Activated CD4-positive, alpha-beta T cell treated with anti-CD3 and anti-CD28 coated beads, Interleukin-2, amount 10 ng/mL, durations not matched to agents 24 days and 14 days (primary cell): ENCODE data around the gene LZTS2. TPM values are rescaled to one million over a fixed set of nuclear protein-coding genes. Genes with fewer than 3 reads are reported as not detected.

Source experiments
- DNase-seq: peaks from one replicate; pipeline ENCODE4 v3.0.0; 2022
- H3K27ac Mint-ChIP-seq: one replicate; pipeline ENCODE4 v1.8.0; 2022; ENCODE audit warnings: mild to moderate bottlenecking, mixed read lengths
- H3K27me3 Mint-ChIP-seq: one replicate; pipeline ENCODE4 v1.8.0; 2022; ENCODE audit warnings: mixed read lengths
- H3K36me3 Mint-ChIP-seq: one replicate; pipeline ENCODE4 v1.8.0; 2022; ENCODE audit warnings: low read depth, mild to moderate bottlenecking, mixed read lengths
- H3K4me1 Mint-ChIP-seq: one replicate; pipeline ENCODE4 v1.8.0; 2021; ENCODE audit warnings: mixed read lengths
- H3K4me3 Mint-ChIP-seq: one replicate; pipeline ENCODE4 v1.8.0; 2022; ENCODE audit warnings: mild to moderate bottlenecking, moderate library complexity, mixed read lengths
- H3K9me3 Mint-ChIP-seq: one replicate; pipeline ENCODE4 v1.8.0; 2021; ENCODE audit warnings: mixed read lengths
- intact Hi-C: fragments of 100-400 bp; cut with micrococcal nuclease; formaldehyde crosslinking; loops from one replicate; pipeline ENCODE4 v1.15.1; 2023
- total RNA-seq: library from RNA; stranded (reverse); gene quantifications from 2 replicates; pipeline ENCODE4 v1.2.3, GENCODE V29; 2022

LZTS2 gene
- total RNA-seq, 1 donor from 2014 or later: 21.8 TPM

DNA sequence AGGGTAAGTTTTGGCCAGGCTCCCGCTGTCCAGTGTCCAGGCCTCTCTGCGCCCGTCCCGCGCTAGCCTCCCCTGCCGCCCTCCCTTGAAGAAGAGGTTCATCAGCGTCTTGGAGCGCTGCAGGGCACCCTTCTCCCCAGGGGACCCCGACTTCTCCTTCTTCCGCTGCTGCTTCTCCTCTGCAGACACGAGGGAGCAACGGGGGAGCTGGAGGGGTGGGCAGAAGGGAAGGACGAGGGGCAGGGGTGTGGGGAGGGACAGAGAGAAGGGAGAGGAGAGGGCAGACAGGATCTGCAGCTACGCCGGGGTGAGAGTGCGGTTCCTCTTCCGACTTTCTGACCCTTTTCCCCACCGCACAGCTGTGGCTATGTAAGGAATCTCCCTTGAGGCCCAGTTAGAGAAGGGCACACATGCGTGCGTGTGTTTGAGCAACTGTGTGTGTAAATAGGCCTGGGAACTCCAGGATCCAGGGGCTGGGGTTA, 18.6 kb downstream of the LZTS2 start:
- H3K36me3 Mint-ChIP-seq: no peaks in the 10 kb centered on the region
- no peak overlapping the region for H3K27ac Mint-ChIP-seq
- peaks cover 23% of the 10 kb centered on the region for H3K4me1 Mint-ChIP-seq
- H3K27me3 Mint-ChIP-seq: peaks cover 43% of the 10 kb centered on the region
- no peaks in the 10 kb centered on the region for H3K9me3 Mint-ChIP-seq
- DNase-seq: no peak
- H3K4me3 Mint-ChIP-seq: no peak overlapping the region
- intact Hi-C loops: no loop called here

DNA sequence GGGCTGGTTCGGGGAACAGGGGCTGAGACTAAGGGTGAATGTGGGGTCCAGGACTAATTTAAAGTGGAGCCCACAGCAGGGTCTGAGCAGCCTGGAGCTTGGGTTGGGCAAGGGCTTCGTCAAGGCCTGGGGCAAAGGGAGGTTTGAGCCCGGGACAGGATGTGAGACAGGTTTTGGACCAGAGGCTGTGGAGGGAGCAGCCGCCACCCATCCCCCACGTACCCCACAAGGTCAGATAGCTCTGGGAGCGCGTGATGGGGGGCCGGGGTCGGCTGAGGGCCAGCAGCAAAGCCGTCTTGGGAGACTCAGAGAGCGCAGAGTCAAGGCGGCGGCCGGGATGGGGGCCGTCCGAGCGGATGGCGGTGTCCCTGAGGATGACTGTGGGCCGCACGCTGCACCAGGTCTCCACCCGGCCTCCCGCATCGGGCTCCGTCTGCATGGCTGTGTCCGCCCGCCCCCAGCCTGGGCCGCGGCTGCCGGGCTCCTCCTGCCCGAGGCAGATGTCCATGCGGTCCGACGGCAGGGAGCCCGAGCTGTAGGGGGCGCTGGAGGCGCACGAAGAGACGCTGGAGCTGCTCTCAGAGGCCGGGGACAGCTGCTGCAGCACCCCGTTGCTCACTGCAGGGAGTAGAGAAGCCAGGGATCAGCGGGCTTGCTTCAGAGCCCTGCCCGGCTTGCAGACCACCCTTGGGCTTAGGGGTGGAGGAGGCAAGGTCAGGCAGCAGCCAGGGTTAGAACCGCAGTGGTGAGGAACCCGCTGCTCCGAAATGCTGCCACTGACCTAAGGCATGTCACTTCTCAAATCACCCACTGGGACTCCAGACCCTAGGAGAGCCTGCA, 19.2 kb downstream of the LZTS2 start:
- DNase-seq: peak; percentile 94
- intact Hi-C loops: loop anchor here (1.0 kb wide), 1 partner anchor 49 kb away; no protein-coding TSS in a partner anchor
- H3K27ac Mint-ChIP-seq: no peak overlapping the region
- H3K27me3 Mint-ChIP-seq: peaks cover 41% of the 10 kb centered on the region
- H3K4me3 Mint-ChIP-seq: no peak overlapping the region
- H3K9me3 Mint-ChIP-seq: no peaks in the 10 kb centered on the region
- H3K36me3 Mint-ChIP-seq: no peaks in the 10 kb centered on the region
- H3K4me1 Mint-ChIP-seq: peaks cover 21% of the 10 kb centered on the region

DNA sequence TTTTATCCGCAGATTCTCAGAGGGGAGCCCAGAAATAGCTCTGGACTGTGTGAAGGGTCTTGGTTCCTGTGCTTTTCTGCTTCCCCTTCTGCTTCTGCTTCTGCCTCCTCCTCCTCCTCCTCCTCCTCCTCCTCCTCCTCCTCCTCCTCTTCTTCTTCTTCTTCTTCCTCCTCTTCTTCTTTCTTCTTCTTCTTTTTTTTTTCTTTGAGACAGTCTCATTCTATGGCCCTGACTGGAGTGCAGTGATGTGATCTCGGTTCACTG, 19.8 kb downstream of the LZTS2 start:
- H3K9me3 Mint-ChIP-seq: no peaks in the 10 kb centered on the region
- H3K4me1 Mint-ChIP-seq: peaks cover 17% of the 10 kb centered on the region
- peaks cover 38% of the 10 kb centered on the region for H3K27me3 Mint-ChIP-seq
- intact Hi-C loops: loop anchor here (1.0 kb wide), 1 partner anchor 49 kb away; no protein-coding TSS in a partner anchor
- DNase-seq: no peak
- H3K27ac Mint-ChIP-seq: no peak overlapping the region
- H3K36me3 Mint-ChIP-seq: no peaks in the 10 kb centered on the region
- no peak overlapping the region for H3K4me3 Mint-ChIP-seq

DNA sequence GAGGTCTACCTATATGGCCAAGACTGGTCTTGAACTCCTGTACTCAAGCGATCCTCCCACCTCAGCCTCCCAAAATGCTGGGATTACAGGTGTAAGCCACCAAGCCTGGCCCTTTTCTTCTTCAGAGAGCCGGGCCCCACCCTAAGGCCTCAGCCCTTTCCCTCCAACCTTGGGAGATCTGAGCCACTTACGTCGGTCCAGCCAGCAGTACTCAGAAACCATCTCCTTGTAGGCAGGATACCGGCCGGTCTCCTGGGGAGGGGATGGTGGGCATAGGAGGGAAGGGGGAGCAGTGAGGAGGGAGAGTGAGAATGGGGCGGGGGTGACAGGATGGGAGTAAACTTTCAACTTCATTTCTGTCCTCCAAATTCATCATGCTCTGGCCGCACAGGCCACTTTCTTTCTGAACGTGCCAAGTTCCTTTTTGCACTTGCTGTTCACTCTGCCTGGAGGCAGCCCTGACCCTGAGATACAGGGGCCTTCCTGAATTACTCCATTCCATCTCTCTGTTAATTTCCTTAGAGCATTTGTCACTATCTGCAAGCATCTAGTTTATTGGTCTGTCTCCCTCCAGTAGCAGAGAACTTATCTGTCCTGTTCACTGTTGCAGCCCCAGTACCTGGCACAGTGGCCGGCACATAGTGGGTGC, 20.9 kb downstream of the LZTS2 start:
- H3K27ac Mint-ChIP-seq: no peak overlapping the region

DNA sequence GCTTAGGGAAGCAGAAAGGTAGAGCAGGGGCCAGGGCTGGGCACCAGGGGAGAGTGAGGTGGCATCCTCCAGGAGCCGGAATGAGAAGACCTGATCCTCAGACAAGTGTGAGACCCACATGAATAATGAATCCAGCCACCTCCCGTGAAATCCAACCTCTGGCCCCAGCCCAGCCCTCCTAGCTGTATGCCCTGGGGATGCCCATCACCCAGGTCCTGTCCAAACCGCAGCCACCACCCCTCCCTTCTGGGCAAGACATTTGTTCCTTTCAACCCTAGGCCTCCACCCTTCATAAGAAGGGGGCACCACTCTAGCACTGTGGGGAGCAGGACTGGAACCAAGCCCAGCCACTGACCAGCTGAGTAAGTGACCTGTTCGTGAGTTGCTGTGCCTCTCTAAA, 21.6 kb downstream of the LZTS2 start:
- peaks cover 6% of the 10 kb centered on the region for H3K4me1 Mint-ChIP-seq
- H3K27ac Mint-ChIP-seq: no peak overlapping the region
- H3K9me3 Mint-ChIP-seq: no peaks in the 10 kb centered on the region
- intact Hi-C loops: no loop called here
- peaks cover 32% of the 10 kb centered on the region for H3K27me3 Mint-ChIP-seq
- no peaks in the 10 kb centered on the region for H3K36me3 Mint-ChIP-seq
- DNase-seq: no peak
- no peak overlapping the region for H3K4me3 Mint-ChIP-seq

More for the DNA sequence above, 20.9 kb downstream of the LZTS2 start:
- H3K9me3 Mint-ChIP-seq: no peaks in the 10 kb centered on the region
- peaks cover 36% of the 10 kb centered on the region for H3K27me3 Mint-ChIP-seq
- H3K4me1 Mint-ChIP-seq: peaks cover 6% of the 10 kb centered on the region
- no peaks in the 10 kb centered on the region for H3K36me3 Mint-ChIP-seq
- no peak overlapping the region for H3K4me3 Mint-ChIP-seq
- DNase-seq: no peak
- intact Hi-C loops: no loop called here

DNA sequence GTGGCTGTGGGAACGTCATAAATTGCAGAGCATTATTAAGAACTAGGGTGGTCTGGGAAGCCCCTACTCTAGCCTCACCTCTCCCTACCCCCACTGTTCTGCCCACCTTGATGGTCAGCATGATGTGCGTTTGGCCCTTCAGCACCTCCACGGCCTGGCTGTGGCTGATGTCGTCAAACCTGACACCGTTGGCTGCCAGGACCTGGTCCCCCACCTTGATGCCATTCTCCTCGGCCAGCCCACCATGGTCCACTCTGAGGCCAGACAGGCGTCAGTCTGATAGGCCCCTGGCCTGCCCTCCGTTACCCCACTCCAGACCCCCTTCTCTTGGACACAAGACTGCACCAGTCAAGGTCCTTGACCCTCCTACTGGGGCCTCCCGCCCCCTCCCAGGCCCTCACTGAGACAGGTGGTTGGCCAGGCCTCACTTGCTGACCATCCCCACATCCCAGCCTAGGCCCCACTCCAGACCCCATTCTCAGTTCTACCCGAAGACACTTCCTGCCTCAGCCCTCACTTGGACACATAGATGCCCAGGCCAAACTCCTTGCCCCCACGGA, 22.2 kb downstream of the LZTS2 start:
- Mint-ChIP-seq H3K4me3 (no peak overlapping the region), H3K27ac (no peak overlapping the region), H3K27me3 (peaks cover 27% of the 10 kb centered on the region), H3K4me1 (peaks cover 6% of the 10 kb centered on the region), H3K9me3 (no peaks in the 10 kb centered on the region), H3K36me3 (no peaks in the 10 kb centered on the region)
- no peak for DNase-seq
- intact Hi-C loops: no loop called here

DNA sequence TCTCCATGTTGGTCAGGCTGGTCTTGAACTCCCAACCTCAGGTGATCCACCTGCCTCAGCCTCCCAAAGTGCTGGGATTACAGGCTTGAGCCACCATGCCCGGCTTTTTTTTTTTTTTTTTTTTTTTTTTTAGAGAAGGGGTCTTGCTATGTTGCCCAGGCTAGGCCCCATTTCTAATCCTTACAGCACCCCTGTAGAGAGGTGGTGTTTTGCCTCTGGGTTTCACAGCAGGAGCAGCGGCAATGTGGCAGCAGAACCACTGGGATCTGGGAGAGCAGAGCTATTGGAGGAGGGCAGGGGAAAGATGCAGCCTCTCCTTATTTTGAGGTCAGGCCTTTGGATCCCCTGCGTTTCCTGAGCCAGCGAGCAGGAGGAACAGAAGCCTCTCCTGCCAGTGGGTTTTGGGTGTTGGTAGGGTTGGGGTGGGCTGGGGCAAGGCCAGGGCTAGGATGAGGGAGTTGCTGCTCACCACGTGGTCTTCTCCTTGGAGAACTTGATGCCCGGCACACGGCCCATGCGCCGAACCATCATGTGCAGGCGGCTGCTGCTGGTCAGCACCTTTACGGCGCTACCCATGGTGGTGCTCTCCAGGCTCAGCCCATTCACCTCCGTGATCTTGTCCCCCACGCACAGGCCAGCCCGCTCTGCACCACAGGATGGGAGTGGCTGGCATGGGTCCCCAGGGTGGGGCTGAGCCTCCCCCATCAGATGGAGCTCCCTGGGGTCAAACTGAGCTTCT, 23.5 kb downstream of the LZTS2 start:
- H3K4me1 Mint-ChIP-seq: peaks cover 4% of the 10 kb centered on the region
- no peak overlapping the region for H3K27ac Mint-ChIP-seq
- DNase-seq: no peak
- no peak overlapping the region for H3K4me3 Mint-ChIP-seq
- intact Hi-C loops: no loop called here
- no peaks in the 10 kb centered on the region for H3K9me3 Mint-ChIP-seq
- H3K27me3 Mint-ChIP-seq: peaks cover 25% of the 10 kb centered on the region
- H3K36me3 Mint-ChIP-seq: no peaks in the 10 kb centered on the region

DNA sequence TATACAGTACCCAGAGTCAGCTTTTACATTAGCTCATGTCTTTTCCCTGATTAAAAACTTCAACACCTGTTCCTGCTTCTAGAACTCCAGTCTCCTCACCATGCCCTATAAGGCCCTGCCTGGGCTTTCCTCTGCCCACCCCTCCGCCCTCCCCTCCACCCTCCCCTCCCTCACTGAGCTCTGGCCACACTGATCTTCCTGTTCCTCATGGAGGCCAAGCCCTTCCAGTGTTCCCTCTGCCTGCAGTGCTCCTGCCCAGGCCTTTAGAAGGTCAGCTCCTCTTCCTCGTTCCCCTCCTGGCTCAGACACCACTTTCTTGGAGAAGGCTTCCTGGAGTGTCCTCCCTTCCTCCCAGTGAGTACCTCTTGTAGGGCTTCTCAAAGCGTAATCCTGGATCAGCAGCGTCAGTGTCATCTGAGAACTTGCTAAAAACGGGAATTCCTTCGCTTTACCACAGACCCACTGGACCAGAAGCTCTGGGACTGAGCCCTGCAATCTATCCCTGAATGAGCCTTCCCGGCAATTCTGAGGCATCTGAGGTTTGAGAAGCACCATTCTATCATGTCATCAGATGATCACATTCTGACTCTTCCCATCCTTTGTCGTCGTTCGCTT, 27.6 kb downstream of the LZTS2 start:
- peaks cover 8% of the 10 kb centered on the region for H3K4me1 Mint-ChIP-seq
- no peak overlapping the region for H3K27ac Mint-ChIP-seq
- H3K4me3 Mint-ChIP-seq: no peak overlapping the region
- H3K27me3 Mint-ChIP-seq: peaks cover 24% of the 10 kb centered on the region
- intact Hi-C loops: no loop called here
- no peaks in the 10 kb centered on the region for H3K9me3 Mint-ChIP-seq
- no peaks in the 10 kb centered on the region for H3K36me3 Mint-ChIP-seq
- DNase-seq: no peak

DNA sequence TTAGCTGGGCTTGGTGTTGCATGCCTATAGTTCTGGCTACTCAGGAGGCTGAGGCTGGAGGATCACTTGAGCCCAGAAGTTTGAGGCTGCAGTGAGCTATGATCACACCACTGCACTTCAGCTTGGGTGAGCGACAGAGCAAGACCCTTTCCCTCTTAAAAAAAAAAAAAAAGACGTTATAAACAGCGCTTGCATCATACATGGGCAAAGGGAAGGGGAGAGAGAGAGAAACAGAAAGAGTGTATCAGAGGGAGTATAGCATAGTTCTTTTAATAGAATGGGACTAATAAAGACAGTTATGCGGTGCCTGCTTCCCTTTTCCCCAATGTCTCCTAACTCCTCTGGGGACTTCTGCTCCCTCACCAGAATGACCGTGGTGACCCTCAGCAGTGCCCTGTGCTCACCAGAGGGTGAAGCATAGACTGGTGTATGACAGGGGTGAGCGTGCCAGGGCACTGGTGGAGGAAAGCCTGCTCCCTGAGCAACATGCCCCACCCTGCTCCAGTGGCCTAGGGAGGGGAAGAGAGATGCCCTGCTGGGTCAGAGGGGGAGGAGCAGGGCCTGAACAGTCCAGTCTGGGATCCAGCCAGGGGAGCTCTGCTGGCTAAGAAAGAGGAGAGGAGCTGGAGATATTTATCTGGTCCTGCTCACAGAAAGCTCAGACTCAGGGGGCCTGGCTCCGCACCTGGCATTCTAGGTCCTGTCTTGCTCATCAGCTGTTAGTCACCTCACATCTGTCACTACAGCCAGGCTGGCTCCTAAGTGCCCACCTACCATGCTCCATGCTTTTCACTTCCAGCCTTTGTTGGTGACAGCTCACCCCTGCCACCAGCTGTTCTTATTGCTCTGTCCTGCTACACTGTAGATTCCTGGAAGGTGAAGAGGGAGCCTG, 29.1 kb downstream of the LZTS2 start:
- Mint-ChIP-seq H3K27ac (no peak overlapping the region), H3K9me3 (no peaks in the 10 kb centered on the region), H3K4me1 (peaks cover 20% of the 10 kb centered on the region), H3K36me3 (no peaks in the 10 kb centered on the region), H3K4me3 (no peak overlapping the region), H3K27me3 (peaks cover 24% of the 10 kb centered on the region)
- intact Hi-C loops: no loop called here
- no peak for DNase-seq

DNA sequence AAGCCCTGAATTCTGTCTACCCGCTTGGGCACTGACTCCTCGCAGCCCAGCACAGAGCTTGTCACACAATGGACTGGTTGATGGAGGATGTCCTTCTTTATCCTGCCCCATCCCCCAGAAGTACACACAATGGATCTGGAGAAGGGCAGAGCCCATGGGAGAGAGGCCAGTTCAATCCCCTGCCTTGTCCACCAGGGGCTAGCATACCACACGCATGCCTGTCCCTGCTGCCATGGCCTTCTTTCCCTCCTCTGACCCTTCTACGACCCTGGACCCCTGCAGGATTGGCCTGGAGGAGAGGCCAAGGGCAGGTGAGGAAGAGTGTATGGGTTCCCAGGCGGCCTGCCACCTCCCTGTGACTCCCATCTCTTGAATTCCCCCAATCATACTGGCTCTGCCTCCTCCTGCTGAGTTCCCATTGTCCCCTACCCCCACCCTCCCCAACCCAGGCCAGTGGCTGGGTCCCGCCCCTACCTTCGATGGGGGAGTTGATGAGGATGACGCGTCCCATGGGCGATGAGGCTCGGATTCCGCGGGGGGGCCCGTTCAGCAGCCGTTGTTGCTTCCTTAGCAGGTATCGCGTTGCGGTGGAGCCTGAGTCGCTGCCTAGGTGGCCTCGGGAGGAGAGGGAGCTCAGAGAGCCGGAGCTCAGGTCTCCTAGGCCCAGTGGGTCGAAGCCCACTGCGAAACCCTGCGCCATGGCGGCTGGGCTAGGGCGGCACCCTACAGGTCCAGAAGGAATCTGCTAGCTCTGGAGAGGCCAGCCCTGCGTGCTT, 30.1 kb downstream of the LZTS2 start:
- H3K4me1 Mint-ChIP-seq: peaks cover 26% of the 10 kb centered on the region
- H3K9me3 Mint-ChIP-seq: no peaks in the 10 kb centered on the region
- peaks cover 1% of the 10 kb centered on the region for H3K36me3 Mint-ChIP-seq
- intact Hi-C loops: loop anchor here (5.0 kb wide), 2 partner anchors 117 to 323 kb away; partner anchors contain the start of genes BTRC and SLF2
- no peak overlapping the region for H3K27ac Mint-ChIP-seq
- DNase-seq: no peak
- H3K4me3 Mint-ChIP-seq: no peak overlapping the region
- peaks cover 24% of the 10 kb centered on the region for H3K27me3 Mint-ChIP-seq

DNA sequence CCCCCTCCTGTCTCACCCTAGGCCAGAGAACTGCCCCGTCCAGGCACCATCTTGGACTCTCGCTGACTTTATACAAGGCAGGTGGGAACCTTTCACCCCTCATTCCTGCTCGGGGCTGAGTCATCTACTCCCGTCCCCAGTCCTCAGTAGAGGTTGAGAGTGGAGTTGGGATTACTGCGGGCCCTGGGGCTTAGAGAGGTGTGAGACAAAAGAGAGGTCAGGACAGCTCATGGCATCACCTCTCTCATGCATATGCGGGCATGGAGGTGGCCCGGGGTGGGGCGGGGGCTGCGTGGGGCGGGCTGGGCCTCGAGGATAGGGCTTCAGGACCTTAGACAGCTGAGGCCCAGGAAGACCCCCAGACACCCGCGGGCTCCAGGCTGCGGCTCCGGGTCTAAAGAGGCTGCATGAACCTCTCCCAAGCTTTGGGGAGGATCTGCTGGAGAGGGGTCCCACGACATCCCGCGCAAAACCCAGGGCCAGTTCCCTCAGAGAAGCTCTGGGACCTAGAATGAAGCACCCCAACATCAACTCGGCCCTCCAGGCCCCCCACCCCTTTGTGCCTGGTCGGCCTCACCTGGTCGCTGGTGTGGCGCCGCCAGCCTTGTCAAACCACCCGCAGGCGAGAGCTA, 31.0 kb downstream of the LZTS2 start:
- Mint-ChIP-seq H3K27ac (peak overlapping the region; percentile 91), H3K36me3 (peaks cover 6% of the 10 kb centered on the region), H3K4me3 (peak overlapping the region; percentile 91), H3K4me1 (peaks cover 26% of the 10 kb centered on the region), H3K27me3 (peaks cover 24% of the 10 kb centered on the region), H3K9me3 (no peaks in the 10 kb centered on the region)
- intact Hi-C loops: loop anchor here (1.0 to 5.0 kb wide), 4 partner anchors 17 to 322 kb away; partner anchors contain the start of genes BTRC and SLF2
- DNase-seq: no peak
